H9 (cell line): ENCODE data around the gene TAS2R1. TPM values are rescaled to one million over a fixed set of nuclear protein-coding genes. Genes with fewer than 3 reads are reported as not detected.

Experiments
- DNase-seq: peaks from one replicate; pipeline ENCODE4 v3.0.0-alpha.2; 2017
- H2AFZ ChIP-seq: one replicate; pipeline ENCODE4 v1.6.1; 2013; ENCODE audit warnings: mild to moderate bottlenecking, low read length, control low read depth, moderate library complexity
- H2AK5ac ChIP-seq: 2 replicates; pipeline ENCODE4 v1.6.1; 2013; ENCODE audit warnings: low read length, control low read depth, mixed read lengths; ENCODE audit not compliant: insufficient read length
- H2BK120ac ChIP-seq: one replicate; pipeline ENCODE4 v1.6.1; 2013; ENCODE audit warnings: low read depth, mild to moderate bottlenecking, low read length, control low read depth, inconsistent platforms; ENCODE audit not compliant: poor library complexity, severe bottlenecking
- H2BK12ac ChIP-seq: 2 replicates; pipeline ENCODE4 v1.6.1; 2013; ENCODE audit warnings: low read length, control low read depth, mixed read lengths, low read depth; ENCODE audit not compliant: insufficient read length
- H2BK15ac ChIP-seq: 2 replicates; pipeline ENCODE4 v1.6.1; 2013; ENCODE audit warnings: low read depth, low read length, control low read depth
- H2BK20ac ChIP-seq: one replicate; pipeline ENCODE4 v1.6.1; 2013; ENCODE audit warnings: low read depth, mild to moderate bottlenecking, low read length, control low read depth, inconsistent platforms; ENCODE audit not compliant: poor library complexity, severe bottlenecking
- H2BK5ac ChIP-seq: 2 replicates; pipeline ENCODE4 v1.6.1; 2013; ENCODE audit warnings: low read length, control low read depth, mixed read lengths; ENCODE audit not compliant: insufficient read length
- H3K14ac ChIP-seq: 2 replicates; pipeline ENCODE4 v1.6.1; 2013; ENCODE audit warnings: low read length, control low read depth; ENCODE audit not compliant: insufficient read depth
- H3K18ac ChIP-seq: 2 replicates; pipeline ENCODE4 v1.6.1; 2013; ENCODE audit warnings: low read depth, mild to moderate bottlenecking, mixed read lengths, low read length, control low read depth; ENCODE audit not compliant: insufficient read length
- H3K23ac ChIP-seq: 2 replicates; pipeline ENCODE4 v1.6.1; 2013; ENCODE audit warnings: low read length, control low read depth, mixed read lengths, low read depth; ENCODE audit not compliant: insufficient read length
- H3K23me2 ChIP-seq: 2 replicates; pipeline ENCODE4 v1.6.1; 2013; ENCODE audit warnings: low read depth, mild to moderate bottlenecking, mixed read lengths, low read length, control low read depth; ENCODE audit not compliant: insufficient read length, poor library complexity, severe bottlenecking
- H3K27ac ChIP-seq: 2 replicates; pipeline ENCODE4 v1.5.1; 2013; ENCODE audit warnings: low read length, control low read depth, mixed read lengths, low read depth; ENCODE audit not compliant: insufficient read length
- H3K27me3 ChIP-seq: 2 replicates; pipeline ENCODE4 v1.6.1; 2013; ENCODE audit warnings: low read length, control low read depth, inconsistent platforms; ENCODE audit not compliant: insufficient read depth
- H3K4ac ChIP-seq: 2 replicates; pipeline ENCODE4 v1.6.1; 2013; ENCODE audit warnings: low read depth, mild to moderate bottlenecking, control low read depth, inconsistent platforms, low read length, moderate library complexity
- H3K4me1 ChIP-seq: 2 replicates; pipeline ENCODE4 v1.6.1; 2013; ENCODE audit warnings: low read length, control low read depth, inconsistent platforms; ENCODE audit not compliant: insufficient read depth
- H3K4me2 ChIP-seq: 2 replicates; pipeline ENCODE4 v1.6.1; 2013; ENCODE audit warnings: low read length, control low read depth, mixed read lengths; ENCODE audit not compliant: insufficient read length, insufficient read depth
- H3K56ac ChIP-seq: 2 replicates; pipeline ENCODE4 v1.6.1; 2013; ENCODE audit warnings: low read depth, mild to moderate bottlenecking, mixed read lengths, low read length, control low read depth; ENCODE audit not compliant: insufficient read length
- H3K79me1 ChIP-seq: 2 replicates; pipeline ENCODE4 v1.6.1; 2013; ENCODE audit warnings: low read depth, mild to moderate bottlenecking, moderate library complexity, low read length, control low read depth, inconsistent platforms; ENCODE audit not compliant: insufficient read depth, poor library complexity, severe bottlenecking
- H3K79me2 ChIP-seq: 2 replicates; pipeline ENCODE4 v1.6.1; 2013; ENCODE audit warnings: low read length, control low read depth, inconsistent platforms; ENCODE audit not compliant: insufficient read depth
- H3K9ac ChIP-seq: 2 replicates; pipeline ENCODE4 v1.6.1; 2013; ENCODE audit warnings: low read length, control low read depth, mixed read lengths; ENCODE audit not compliant: insufficient read length; ENCODE audit errors: extremely low read depth
- H3K9me3 ChIP-seq: one replicate; pipeline ENCODE4 v1.6.1; 2013; ENCODE audit warnings: low read depth, low read length, inconsistent platforms; ENCODE audit not compliant: control insufficient read depth
- H3T11ph ChIP-seq: one replicate; pipeline ENCODE4 v1.6.1; 2013; ENCODE audit warnings: mild to moderate bottlenecking, low read length, control low read depth, inconsistent platforms
- H4K20me1 ChIP-seq: one replicate; pipeline ENCODE4 v1.6.1; 2013; ENCODE audit not compliant: control insufficient read depth, insufficient read length, insufficient read depth
- H4K5ac ChIP-seq: 2 replicates; pipeline ENCODE4 v1.6.1; 2013; ENCODE audit warnings: low read depth, mild to moderate bottlenecking, mixed read lengths, low read length, control low read depth; ENCODE audit not compliant: insufficient read length
- H4K8ac ChIP-seq: replicated peaks from 2 replicates; pipeline ENCODE4 v1.6.1; 2013; ENCODE audit warnings: low read length, control low read depth, mixed read lengths, low read depth; ENCODE audit not compliant: insufficient read length
- H4K91ac ChIP-seq: 2 replicates; pipeline ENCODE4 v1.6.1; 2013; ENCODE audit warnings: low read depth, mild to moderate bottlenecking, moderate library complexity, mixed read lengths, low read length, control low read depth; ENCODE audit not compliant: insufficient read length
- H3K27ac Mint-ChIP-seq, 3 experiments: 2 replicates in 2 of 3; 3 replicates in 1 of 3; pipeline ENCODE4 v1.8.0; 2020 to 2021; ENCODE audit warnings: mixed read lengths in 3 of 3, mild to moderate bottlenecking in 1 of 3, moderate library complexity in 1 of 3
- H3K27me3 Mint-ChIP-seq: 2 replicates; pipeline ENCODE4 v1.8.0; 2021; ENCODE audit warnings: low read depth, mild to moderate bottlenecking, moderate library complexity, mixed read lengths
- H3K36me3 Mint-ChIP-seq, 3 experiments: 2 replicates in 2 of 3; 3 replicates in 1 of 3; pipeline ENCODE4 v1.8.0; 2020 to 2021; ENCODE audit warnings: low read depth in 3 of 3, mixed read lengths in 3 of 3; ENCODE audit not compliant: insufficient read depth in 1 of 3
- H3K4me1 Mint-ChIP-seq, 2 experiments: 2 replicates each; pipeline ENCODE4 v1.8.0; 2020; ENCODE audit warnings: mixed read lengths in 2 of 2
- H3K4me3 Mint-ChIP-seq, 2 experiments: 2 replicates in 1 of 2; 3 replicates in 1 of 2; pipeline ENCODE4 v1.8.0; 2020 to 2021; ENCODE audit warnings: mild to moderate bottlenecking in 2 of 2, mixed read lengths in 2 of 2, moderate library complexity in 1 of 2
- H3K9me3 Mint-ChIP-seq, 2 experiments: 2 replicates in 1 of 2; 3 replicates in 1 of 2; pipeline ENCODE4 v1.8.0; 2020; ENCODE audit warnings: mild to moderate bottlenecking in 2 of 2, mixed read lengths in 2 of 2, moderate library complexity in 1 of 2
- CTCF ChIP-seq: fragments of 200-600 bp; sonication (generic); conservative IDR thresholded peaks from 3 replicates; pipeline ENCODE4 v1.8.0; 2021; ENCODE audit warnings: antibody characterized with exemption, mild to moderate bottlenecking
- WGBS: extraction: QIAGEN DNeasy Blood & Tissue Kit; methylation state at CpG from one replicate; pipeline ENCODE4 v1.1.7; 2013; ENCODE audit warnings: missing lambda C conversion rate, low lambda C conversion rate, mixed read lengths; ENCODE audit not compliant: insufficient read length; ENCODE audit errors: extremely low coverage; 5-methylcytosine and 5-hydroxymethylcytosine counted together
- total RNA-seq: library from RNA; stranded (reverse); gene quantifications from 2 replicates; pipeline ENCODE4 v1.2.1, GENCODE V29; 2021

The TAS2R1 gene
- total RNA-seq, 1 experiment from 2014 or later, result not detected

DNA sequence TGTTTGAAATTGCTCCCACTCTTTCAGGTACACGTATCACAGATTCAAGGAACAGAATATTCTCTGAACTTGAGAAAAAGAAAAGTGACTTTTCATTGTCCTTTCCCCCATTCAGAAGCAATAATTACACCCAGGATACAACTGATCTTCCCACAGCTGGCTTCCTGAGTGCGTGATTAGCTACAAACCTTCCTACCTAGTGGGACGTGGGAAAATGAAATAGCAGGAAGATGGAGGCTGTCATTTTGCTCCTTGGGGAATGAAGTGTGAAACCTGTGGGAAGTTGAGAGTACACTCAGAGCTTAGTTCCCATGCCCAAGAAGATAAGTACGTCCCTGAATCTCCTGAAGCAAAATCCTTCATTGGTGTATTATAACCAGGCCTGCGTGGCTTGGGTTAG, 2.6 kb downstream of the TAS2R1 start:
- no peak overlapping the region for H3K4me2 ChIP-seq
- peaks cover 3% of the 10 kb centered on the region; the same call in 1 of the 2 replicates for H3K4me1 ChIP-seq
- no peak overlapping the region for H2BK120ac ChIP-seq
- no peak overlapping the region for H2BK12ac ChIP-seq
- H4K8ac ChIP-seq, result no peak overlapping the region
- no peak overlapping the region for H3K14ac ChIP-seq
- no peak overlapping the region for H2AFZ ChIP-seq
- no peaks in the 10 kb centered on the region for H3K9me3 Mint-ChIP-seq
- no peaks in the 10 kb centered on the region for H4K20me1 ChIP-seq
- TF ChIP-seq CTCF, result no peak
- no peaks in the 10 kb centered on the region for H3K79me2 ChIP-seq
- H4K5ac ChIP-seq, result no peak overlapping the region
- H3T11ph ChIP-seq, result no peak overlapping the region
- H3K4ac ChIP-seq, result no peak overlapping the region
- no peak overlapping the region for H2BK20ac ChIP-seq
- no peak overlapping the region for H2BK15ac ChIP-seq
- no peak overlapping the region for H3K27ac ChIP-seq
- no peak overlapping the region for H3K23ac ChIP-seq
- H4K91ac ChIP-seq, result no peak overlapping the region
- H2BK5ac ChIP-seq, result no peak overlapping the region
- H3K23me2 ChIP-seq, result no peaks in the 10 kb centered on the region
- no peak for DNase-seq
- no peaks in the 10 kb centered on the region for H3K79me1 ChIP-seq
- no peak overlapping the region for H3K9ac ChIP-seq
- no peaks in the 10 kb centered on the region for H3K27me3 ChIP-seq
- no peak overlapping the region for H3K4me3 Mint-ChIP-seq
- no CpG with 5 or more reads among the region's 5 CpGs for WGBS
- H3K36me3 Mint-ChIP-seq, result no peaks in the 10 kb centered on the region
- H3K27me3 Mint-ChIP-seq, result no peaks in the 10 kb centered on the region
- H3K56ac ChIP-seq, result no peak overlapping the region
- H3K27ac Mint-ChIP-seq, result no peak overlapping the region
- no peaks in the 10 kb centered on the region for H3K9me3 ChIP-seq
- H3K18ac ChIP-seq, result no peak overlapping the region
- H3K4me1 Mint-ChIP-seq, result peaks cover 8% of the 10 kb centered on the region in 2 experiments
- no peak overlapping the region for H2AK5ac ChIP-seq
